GM21360 (cell line): ENCODE results near the gene SSBP4.
"Not testable (repeated sequence)": the region's sequence is repeated elsewhere in the genome, so short reads cannot be mapped to it uniquely, and the experiment has no call there.

ENCODE experiments used
- ATAC-seq: cut with Tn5 transposase; IDR thresholded peaks from one replicate; pipeline ENCODE4 v1.9.1; 2021; ENCODE audit warnings: mild to moderate bottlenecking, moderate library complexity; ENCODE audit not compliant: unreplicated experiment

The SSBP4 gene

GRCh38 chr19:18419195-18419698 lies at the start of gene SSBP4:
Gene SSBP4, plus strand, starts transcription at chr19:18419398. Its CDS starts 251 bp downstream, at chr19:18419649.
- no peak for ATAC-seq

GRCh38 chr19:18373407-18373891 lies 45.7 kb upstream of the SSBP4 start:
- no peak for ATAC-seq

- peak; percentile 62 for ATAC-seq
Measured at GRCh38 chr19:18373892-18374629, 45.1 kb upstream of the SSBP4 start.

GRCh38 chr19:18377026-18377425 lies 42.2 kb upstream of the SSBP4 start:
- no peak for ATAC-seq

- ATAC-seq: no peak
Measured at GRCh38 chr19:18379803-18380747, 39.1 kb upstream of the SSBP4 start.

GRCh38 chr19:18380843-18381242 lies 38.4 kb upstream of the SSBP4 start:
- ATAC-seq: no peak

GRCh38 chr19:18383622-18384021 lies 35.6 kb upstream of the SSBP4 start:
- ATAC-seq: not testable (repeated sequence)

- no peak for ATAC-seq
Measured at GRCh38 chr19:18384775-18385174, 34.4 kb upstream of the SSBP4 start.

- ATAC-seq: no peak
Measured at GRCh38 chr19:18385359-18385674, 33.9 kb upstream of the SSBP4 start.

- ATAC-seq: no peak
Measured at GRCh38 chr19:18385675-18386542, 33.3 kb upstream of the SSBP4 start, which contains the start of gene GDF15. Gene GDF15, plus strand, starts transcription at chr19:18386158. Its CDS starts 32 bp downstream, at chr19:18386190.

- ATAC-seq: no peak
Measured at GRCh38 chr19:18386543-18387271, 32.5 kb upstream of the SSBP4 start.

GRCh38 chr19:18388100-18388959 lies 30.9 kb upstream of the SSBP4 start:
- peak; percentile 48 for ATAC-seq

GRCh38 chr19:18388960-18389725 lies 30.1 kb upstream of the SSBP4 start:
- ATAC-seq: no peak

- no peak for ATAC-seq
Measured at GRCh38 chr19:18389726-18390064, 29.5 kb upstream of the SSBP4 start.

GRCh38 chr19:18390065-18390907 lies 28.9 kb upstream of the SSBP4 start:
- ATAC-seq: no peak

- no peak for ATAC-seq
Measured at GRCh38 chr19:18391509-18392075, 27.6 kb upstream of the SSBP4 start.

- ATAC-seq: no peak
Measured at GRCh38 chr19:18392417-18392816, 26.8 kb upstream of the SSBP4 start.
